PFSK-1 (cell line): ENCODE results near the gene APBB1. TPM values are rescaled to one million over a fixed set of nuclear protein-coding genes. Genes with fewer than 3 reads are reported as not detected.

ENCODE experiments used
- FOXP2 ChIP-seq: optimal IDR thresholded peaks from 2 replicates; pipeline ENCODE3; 2011; ENCODE audit warnings: borderline replicate concordance, control low read depth, inconsistent platforms; ENCODE audit not compliant: insufficient read depth; ENCODE audit errors: extremely low read length, extremely low read depth
- POLR2AphosphoS5 ChIP-seq: IDR thresholded peaks from 2 replicates; pipeline ENCODE4 v1.6.1; 2012; ENCODE audit warnings: low read depth, mild to moderate bottlenecking, control low read depth, low read length, moderate library complexity
- SIN3A ChIP-seq: IDR thresholded peaks from 2 replicates; pipeline ENCODE4 v1.6.1; 2012; ENCODE audit warnings: mild to moderate bottlenecking, low read length, moderate library complexity, borderline replicate concordance; ENCODE audit not compliant: insufficient read depth
- TAF1 ChIP-seq: IDR thresholded peaks from 2 replicates; pipeline ENCODE4 v1.6.1; 2012; ENCODE audit warnings: low read length, control low read depth, borderline replicate concordance; ENCODE audit not compliant: insufficient read depth
- polyA plus RNA-seq: library from polyadenylated mRNA; unstranded; fragments of >200 nt; gene quantifications from one replicate; pipeline ENCODE4 v1.2.1, GENCODE V29; 2012; ENCODE audit warnings: low read depth, missing spikeins; ENCODE audit not compliant: insufficient read length
- TF ChIP-seq, protein P1 (sequence below), 2 experiments: IDR thresholded peaks; 2 replicates each; pipeline versions ENCODE4 v1.6.1 to v1.8.0; 2011 to 2012; ENCODE audit warnings: low read depth in 2 of 2, low read length in 2 of 2, control low read depth in 1 of 2, inconsistent platforms in 1 of 2, mild to moderate bottlenecking in 1 of 2, moderate library complexity in 1 of 2; ENCODE audit not compliant: insufficient read depth in 1 of 2

The APBB1 gene
- 41.1 TPM for polyA plus RNA-seq

DNA sequence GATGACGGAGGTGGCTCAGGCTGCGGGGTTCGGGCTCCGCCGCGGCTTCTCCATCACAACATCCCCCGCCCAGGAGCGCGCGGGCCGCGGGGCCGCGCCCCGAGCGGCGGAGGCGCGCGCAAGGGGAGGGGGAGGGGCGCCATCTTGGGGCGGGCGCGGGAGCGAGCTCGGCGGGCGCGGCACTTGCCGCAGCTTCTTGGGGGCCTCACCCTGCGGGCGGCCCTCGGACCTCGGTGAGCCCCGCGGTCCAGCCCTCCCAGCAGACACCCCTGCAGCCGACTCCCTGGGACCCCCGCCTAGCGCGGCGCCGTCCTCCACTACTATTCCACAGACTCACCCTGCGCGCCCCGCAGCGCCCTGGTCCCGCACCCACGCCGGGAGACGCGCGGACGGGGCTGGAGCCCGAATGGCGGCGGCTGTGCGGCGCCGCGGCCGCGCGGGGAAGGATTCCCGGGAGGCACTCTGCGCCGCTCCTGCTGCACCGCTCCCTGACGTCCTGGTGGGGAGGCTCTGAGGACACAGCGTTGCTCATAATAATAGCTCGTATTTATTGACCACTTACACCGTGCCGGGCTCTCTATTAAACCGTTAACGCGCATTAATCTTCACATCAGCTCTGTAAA, at the start of gene APBB1:
TSS of gene APBB1 (minus strand) at position 86 of the 623 bp plus-strand sequence. CDS start 7,747 bp downstream, outside the sequence.
- TF ChIP-seq FOXP2 (no peak), POLR2AphosphoS5 (peak; percentile 57; the same call in 1 of the 2 replicates)

DNA sequence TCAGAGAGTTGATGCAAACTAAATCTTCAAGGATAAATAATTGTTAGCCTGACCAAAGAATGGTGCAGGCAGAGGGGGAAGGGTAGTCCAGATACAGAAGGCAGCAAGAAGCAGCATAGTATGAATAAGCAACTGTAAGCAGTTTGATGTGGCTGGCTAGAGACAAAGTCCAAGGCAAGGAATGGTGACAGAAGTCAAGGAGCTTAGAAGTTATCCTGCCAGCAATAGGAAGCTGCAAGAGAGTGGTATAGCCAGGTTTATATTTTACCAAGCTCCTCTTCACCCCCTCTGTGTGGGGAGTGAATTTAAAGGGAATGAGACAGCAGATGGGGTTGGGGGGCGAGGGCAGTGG, 40.2 kb upstream of the APBB1 start:
- TF ChIP-seq, protein P1, sequence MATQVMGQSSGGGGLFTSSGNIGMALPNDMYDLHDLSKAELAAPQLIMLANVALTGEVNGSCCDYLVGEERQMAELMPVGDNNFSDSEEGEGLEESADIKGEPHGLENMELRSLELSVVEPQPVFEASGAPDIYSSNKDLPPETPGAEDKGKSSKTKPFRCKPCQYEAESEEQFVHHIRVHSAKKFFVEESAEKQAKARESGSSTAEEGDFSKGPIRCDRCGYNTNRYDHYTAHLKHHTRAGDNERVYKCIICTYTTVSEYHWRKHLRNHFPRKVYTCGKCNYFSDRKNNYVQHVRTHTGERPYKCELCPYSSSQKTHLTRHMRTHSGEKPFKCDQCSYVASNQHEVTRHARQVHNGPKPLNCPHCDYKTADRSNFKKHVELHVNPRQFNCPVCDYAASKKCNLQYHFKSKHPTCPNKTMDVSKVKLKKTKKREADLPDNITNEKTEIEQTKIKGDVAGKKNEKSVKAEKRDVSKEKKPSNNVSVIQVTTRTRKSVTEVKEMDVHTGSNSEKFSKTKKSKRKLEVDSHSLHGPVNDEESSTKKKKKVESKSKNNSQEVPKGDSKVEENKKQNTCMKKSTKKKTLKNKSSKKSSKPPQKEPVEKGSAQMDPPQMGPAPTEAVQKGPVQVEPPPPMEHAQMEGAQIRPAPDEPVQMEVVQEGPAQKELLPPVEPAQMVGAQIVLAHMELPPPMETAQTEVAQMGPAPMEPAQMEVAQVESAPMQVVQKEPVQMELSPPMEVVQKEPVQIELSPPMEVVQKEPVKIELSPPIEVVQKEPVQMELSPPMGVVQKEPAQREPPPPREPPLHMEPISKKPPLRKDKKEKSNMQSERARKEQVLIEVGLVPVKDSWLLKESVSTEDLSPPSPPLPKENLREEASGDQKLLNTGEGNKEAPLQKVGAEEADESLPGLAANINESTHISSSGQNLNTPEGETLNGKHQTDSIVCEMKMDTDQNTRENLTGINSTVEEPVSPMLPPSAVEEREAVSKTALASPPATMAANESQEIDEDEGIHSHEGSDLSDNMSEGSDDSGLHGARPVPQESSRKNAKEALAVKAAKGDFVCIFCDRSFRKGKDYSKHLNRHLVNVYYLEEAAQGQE (IDR thresholded peaks at IDR 0.05; ENCODE audit: insufficient read depth in 1 of 2, low read depth in 2 of 2, low read length in 2 of 2) = no peak
- no peak for TF ChIP-seq FOXP2

DNA sequence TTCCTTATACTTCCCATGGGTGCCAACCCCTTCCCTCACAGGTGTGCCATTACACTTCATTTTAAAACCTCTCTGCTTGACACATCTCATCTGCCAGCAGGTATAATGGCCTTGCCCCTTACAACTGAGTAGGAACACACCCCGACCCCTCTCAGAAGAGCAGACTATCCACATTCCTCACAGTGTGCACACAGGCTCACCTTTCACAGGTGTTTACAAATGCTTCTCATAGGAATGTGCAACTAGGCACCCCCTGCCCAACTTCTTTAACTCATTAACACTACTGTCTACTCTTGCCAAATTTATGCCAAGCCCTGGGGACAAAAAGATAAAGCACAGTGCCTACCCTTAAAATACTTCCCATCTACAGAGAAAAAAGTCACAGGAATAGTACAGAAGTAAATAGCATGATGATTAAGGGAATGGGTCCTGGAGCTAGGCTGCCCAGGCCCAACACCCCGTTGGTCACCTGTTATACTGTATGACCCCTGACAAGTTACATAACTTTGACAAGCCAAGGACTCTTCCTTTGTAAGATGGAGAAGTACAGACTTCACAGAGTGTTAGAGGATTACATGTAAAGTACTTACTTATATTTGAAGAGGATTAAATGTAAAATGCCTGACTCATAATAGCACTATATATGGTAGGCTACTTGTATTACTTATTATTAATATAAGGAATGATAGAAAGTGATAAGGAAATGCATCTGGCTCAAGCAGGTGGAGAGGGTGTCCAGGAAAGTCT, 39.6 kb upstream of the APBB1 start:
- TF ChIP-seq FOXP2 (no peak), SIN3A (no peak), POLR2AphosphoS5 (no peak), TAF1 (no peak)
- TF ChIP-seq, protein P1 (IDR thresholded peaks at IDR 0.05; ENCODE audit: insufficient read depth in 1 of 2, low read depth in 2 of 2, low read length in 2 of 2) = no peak

DNA sequence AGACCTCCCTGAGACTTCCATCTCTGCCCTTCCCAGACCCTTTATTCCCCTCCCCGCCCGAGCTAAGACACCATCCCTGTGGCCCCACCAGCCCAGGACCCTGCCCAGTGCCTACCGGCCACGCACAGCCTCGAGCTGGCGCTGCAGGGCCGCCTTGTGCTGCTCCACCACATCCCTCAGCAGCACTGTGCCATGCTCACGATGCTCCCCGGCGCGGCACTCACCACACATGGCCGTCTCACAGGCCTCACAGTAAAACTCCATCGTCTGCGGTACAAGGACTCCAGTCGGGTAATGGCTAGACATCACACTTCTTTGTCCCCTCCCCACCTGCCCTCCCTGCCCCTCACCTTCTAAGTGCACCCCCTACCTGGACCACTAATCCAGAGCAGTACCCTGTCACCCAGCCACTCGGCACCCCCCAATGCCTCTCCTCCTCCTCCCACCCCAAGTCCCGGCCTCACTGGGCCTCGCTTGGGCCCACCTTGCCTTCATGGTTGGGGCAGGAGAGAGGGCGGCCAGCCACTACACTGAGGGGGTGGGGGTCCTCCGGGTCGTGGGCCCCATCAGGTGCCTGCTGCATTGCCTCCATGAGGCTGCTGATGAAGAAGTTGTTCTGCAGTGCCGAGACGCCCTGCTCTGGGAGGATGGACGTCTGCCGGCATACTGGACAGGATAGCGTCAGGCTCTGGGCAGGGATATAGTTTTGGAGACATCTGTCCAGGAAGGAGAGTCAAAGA, 38.9 kb upstream of the APBB1 start:
- TF ChIP-seq FOXP2 = no peak
- TF ChIP-seq, protein P1 (IDR thresholded peaks at IDR 0.05; ENCODE audit: insufficient read depth in 1 of 2, low read depth in 2 of 2, low read length in 2 of 2) = no peak
- no peak for TF ChIP-seq SIN3A

DNA sequence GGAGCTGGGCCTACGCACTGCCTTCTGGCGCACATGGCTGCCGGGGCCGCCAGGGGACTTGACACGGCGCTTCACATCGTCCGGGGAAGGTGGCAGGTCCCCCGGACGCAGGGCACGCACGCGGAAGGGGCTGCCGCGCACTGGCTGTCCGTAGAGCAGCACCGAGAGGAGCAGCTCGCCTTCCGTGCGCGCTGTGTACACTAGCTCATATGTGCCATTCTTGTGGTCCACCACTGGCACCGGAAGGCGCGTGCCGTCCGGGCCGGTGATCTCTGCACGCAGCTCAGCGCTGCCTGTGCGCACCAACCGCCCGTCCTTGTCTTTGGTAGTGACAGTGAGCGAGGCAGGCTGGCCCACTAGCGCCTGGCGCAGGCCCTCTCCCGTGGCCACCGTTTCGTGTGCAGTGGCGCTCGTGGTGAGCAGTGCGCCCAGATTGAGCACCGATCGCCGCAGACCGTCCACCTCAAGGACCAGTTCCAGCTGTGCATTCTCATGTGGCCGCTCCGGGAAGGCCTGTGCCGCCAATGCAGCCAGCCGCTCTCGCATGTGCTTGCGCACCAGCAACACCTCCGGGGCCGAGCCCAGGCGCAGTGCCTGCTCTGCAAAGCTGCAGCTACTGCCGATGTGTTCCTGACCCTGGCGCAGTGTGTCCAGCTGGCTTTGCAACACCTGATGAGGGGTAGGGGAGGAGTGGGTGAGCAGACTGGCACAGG, 37.6 kb upstream of the APBB1 start:
- TF ChIP-seq SIN3A (no peak), FOXP2 (no peak), TAF1 (no peak), POLR2AphosphoS5 (no peak)
- TF ChIP-seq, protein P1 (IDR thresholded peaks at IDR 0.05; ENCODE audit: insufficient read depth in 1 of 2, low read depth in 2 of 2, low read length in 2 of 2) = no peak
